Esophagus muscularis mucosa (tissue), 3 donors: Measurements from ENCODE around the gene FGD5.

Experiments used
- POLR2A ChIP-seq: fragments of 450-650 bp; IDR thresholded peaks from one replicate; pipeline ENCODE4 v1.6.1; 2017; ENCODE audit warnings: antibody characterized with exemption, moderate library complexity, mild to moderate bottlenecking, low read depth
- POLR2AphosphoS5 ChIP-seq, 2 donors: sonication (generic); formaldehyde crosslinking; IDR thresholded peaks; one replicate each; pipeline ENCODE4 v1.6.1; 2017; ENCODE audit warnings: antibody characterized with exemption in 2 of 2
- TF ChIP-seq, protein P1 (sequence below), 3 experiments: fragments of 200-600 bp in 2 of 3; fragments of 450-650 bp in 1 of 3; sonication (generic) in 2 of 3; IDR thresholded peaks; one replicate each; pipeline ENCODE4 v1.5.1; 2017 to 2019; ENCODE audit warnings: antibody characterized with exemption in 3 of 3, mild to moderate bottlenecking in 2 of 3, moderate library complexity in 1 of 3

DNA sequence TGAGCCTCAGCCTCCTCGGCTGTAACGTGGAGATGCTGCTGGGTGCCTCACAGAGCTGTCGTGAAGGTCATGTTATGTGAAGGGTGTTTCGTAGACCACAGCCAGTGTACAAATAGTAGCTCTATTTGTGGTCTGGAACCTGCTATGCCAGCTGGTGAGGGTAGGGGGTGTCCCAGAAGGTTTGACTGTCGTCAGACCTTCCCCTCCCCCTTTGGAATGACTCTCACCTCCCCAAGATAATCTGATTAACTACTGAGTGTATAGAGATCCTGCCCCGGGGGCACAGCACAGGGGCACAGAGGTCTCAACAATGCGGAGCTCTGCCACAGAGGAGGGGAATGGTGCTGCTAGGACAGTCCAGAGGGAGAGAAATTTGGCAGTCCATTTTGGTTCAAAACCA lies 20.5 kb downstream of the FGD5 start:
- TF ChIP-seq, protein P1, sequence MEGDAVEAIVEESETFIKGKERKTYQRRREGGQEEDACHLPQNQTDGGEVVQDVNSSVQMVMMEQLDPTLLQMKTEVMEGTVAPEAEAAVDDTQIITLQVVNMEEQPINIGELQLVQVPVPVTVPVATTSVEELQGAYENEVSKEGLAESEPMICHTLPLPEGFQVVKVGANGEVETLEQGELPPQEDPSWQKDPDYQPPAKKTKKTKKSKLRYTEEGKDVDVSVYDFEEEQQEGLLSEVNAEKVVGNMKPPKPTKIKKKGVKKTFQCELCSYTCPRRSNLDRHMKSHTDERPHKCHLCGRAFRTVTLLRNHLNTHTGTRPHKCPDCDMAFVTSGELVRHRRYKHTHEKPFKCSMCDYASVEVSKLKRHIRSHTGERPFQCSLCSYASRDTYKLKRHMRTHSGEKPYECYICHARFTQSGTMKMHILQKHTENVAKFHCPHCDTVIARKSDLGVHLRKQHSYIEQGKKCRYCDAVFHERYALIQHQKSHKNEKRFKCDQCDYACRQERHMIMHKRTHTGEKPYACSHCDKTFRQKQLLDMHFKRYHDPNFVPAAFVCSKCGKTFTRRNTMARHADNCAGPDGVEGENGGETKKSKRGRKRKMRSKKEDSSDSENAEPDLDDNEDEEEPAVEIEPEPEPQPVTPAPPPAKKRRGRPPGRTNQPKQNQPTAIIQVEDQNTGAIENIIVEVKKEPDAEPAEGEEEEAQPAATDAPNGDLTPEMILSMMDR (IDR thresholded peaks at IDR 0.05): no peak
- no peak for TF ChIP-seq POLR2A
- TF ChIP-seq POLR2AphosphoS5 (IDR thresholded peaks at IDR 0.05): no peak
